DMS79 (cell line): Measurements from ENCODE around the gene SAFB.

Source experiments
- DNase-seq: peaks from one replicate; lab custom pipeline; 2025; lab: John Stamatoyannopoulos, UW

Gene SAFB

DNA sequence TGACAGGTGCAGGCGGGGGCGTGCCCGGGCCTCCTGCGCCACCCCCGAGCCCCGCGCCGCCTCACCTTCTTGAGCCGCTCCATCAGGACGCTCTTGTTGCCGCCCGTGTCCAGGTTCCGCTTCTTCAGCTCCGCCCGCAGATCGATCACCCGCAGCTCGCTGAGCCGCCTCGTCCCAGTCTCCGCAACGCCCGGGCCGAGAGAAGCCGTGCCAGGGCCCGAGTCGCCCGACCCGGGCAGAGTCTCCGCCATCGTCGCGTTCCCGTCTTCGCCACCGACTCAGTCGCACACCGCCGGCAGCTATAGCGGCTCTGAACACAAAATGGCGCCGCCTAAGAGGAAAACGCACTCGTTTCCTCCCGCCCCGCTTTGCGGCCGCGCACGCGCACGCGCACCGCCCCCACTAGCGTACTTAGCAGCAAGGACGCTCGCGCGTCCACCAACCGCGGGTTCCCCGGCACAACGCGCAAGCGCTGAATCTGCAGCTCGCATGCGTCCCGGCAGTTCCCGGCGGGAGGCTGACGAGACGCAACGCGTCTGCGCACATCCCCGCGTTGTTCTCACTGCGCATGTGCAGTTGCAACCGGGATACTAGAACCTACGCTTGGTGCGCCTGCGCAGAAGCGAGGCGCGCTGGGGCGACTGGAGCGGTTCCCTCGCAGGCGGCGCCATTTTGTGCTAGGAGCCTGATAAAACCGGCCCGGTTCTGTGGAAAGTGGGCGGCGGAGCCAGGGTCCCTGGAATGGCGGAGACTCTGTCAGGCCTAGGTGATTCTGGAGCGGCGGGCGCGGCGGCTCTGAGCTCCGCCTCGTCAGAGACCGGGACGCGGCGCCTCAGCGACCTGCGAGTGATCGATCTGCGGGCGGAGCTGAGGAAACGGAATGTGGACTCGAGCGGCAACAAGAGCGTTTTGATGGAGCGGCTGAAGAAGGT lies at the start of gene SAFB, which contains the start of gene SAFB2:
TSS of gene SAFB (plus strand) at position 619 of the 932 bp plus-strand sequence. CDS start at position 742, 123 bp downstream.
TSS of gene SAFB2 (minus strand) at position 312 of the 932 bp plus-strand sequence. CDS start at position 251, 61 bp downstream.
- peak; percentile 97 for DNase-seq

GRCh38 chr19:5575590-5575989 lies 47.3 kb upstream of the SAFB start:
- no peak for DNase-seq

- DNase-seq = peak; percentile 14
Measured at GRCh38 chr19:5578097-5578846, 44.6 kb upstream of the SAFB start.

DNA sequence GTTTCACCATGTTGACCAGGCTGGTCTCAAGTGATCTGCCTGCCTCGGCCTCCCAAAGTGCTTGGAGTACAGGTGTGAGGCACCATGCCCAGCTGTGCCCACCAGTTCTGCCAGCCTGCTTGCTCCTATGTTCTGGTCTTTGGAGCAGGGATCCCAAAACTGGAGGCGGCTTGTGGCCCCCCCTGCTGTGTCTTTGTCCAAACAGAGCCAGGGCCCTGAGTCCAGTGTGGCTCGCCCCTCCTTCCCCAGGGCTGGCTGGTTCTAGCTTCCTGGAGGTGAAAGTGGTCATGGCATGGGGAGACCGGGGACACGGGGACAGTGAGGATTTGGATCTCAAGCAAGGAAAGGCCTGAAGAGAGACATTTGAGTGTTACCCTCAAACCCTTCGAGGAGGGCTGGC lies 43.6 kb upstream of the SAFB start:
- no peak for DNase-seq

DNA sequence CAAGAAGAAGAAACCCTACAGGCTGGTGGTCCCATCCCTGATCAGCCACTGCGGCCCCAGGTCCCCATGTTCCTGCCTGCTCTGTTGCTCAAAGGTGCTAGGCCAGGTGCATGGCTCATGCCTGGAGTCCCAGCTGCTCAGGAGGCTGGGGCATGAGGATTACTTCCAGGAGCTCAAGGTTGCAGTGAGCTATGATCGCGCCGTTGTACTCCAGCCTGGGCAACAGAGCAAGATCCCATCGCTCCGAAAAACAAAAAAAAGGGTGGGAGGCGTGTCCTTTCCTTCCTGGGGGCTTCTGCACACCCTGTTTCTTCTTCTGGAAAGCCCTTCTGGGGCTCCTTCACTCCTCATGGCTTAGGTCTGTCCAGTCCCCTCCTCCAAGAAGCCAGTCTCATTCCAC lies 43.2 kb upstream of the SAFB start:
- no peak for DNase-seq

DNA sequence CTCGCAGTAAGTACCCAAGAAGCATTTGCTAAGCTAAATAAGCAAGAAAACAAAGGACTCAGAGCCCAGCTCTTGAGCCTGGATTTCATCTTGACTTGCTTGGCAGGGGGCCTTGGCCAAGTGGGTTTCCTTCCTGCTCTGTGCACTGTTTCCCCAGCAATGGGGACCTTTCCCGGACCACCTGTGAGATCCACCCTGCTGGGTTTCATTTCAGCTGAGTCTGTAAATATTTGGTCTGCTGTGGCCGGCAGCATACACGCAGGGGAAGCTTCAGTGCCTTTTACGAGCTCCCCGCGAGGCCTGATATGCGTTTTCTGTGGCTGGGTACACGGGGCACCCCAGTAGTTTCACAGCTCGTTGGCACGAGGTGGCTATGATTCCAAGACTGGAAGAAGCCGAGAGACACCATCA lies 42.7 kb upstream of the SAFB start:
- DNase-seq = peak; percentile 92

- peak; percentile 67 for DNase-seq
Measured at GRCh38 chr19:5585461-5586299, 37.2 kb upstream of the SAFB start.

- DNase-seq = no peak
Measured at GRCh38 chr19:5586300-5587070, 36.4 kb upstream of the SAFB start.

DNA sequence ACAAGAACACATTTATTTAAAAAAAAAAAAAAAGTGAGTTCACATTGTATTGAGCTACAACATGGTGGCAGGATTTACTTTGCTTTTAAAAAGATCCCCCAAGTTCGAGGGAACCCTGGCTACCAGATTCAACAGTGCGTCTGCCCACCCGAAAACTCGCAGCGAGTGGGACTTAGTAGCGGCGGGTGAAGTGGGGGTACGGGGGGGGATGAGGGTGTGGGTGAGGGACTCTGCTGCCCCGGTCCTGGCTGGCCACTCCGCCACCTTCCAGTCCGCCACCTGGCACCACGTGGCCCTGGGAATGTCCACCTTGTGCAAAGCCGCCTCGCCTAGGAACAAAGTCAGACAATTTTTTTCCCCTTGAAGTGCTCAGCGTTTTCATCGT lies 35.8 kb upstream of the SAFB start:
- DNase-seq = no peak

DNA sequence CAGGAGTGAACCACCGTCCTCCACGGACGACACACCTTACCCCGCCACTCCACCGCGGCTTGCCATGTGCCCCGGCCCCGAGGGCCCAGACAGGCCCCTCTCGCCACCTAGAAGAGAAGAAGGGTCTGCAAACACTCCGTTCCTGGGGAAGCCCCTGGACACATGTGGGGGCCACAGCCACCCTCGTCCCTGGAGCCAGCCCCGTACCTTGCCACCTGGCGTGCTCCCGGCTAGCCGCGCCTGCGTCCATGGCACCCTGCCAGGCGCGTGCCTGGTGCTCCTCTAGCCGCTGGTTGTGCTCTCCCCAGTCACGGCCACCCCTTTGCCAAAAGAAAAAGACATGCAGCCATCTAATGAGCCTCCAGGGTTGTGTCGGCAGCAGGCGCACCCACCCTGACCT lies 35.2 kb upstream of the SAFB start:
- DNase-seq = no peak

DNA sequence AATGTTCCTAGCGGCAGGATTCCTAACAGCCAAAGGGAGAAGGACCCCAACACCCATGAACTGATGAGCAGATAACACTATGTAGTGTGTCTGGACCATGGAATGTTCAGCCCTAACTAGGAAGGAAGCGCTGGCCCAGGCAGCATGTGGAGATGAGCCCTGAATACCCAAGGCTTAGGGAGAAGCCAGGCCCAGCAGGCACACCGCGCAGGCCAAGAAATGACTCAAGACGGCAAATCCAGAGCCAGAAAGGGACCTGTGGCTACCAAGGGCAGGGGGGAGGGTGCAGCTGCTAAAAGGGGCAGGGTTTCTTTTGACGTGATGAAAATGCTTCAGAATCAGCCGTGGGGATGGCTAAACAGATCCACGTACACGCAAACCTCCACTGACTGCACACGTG lies 34.4 kb upstream of the SAFB start:
- no peak for DNase-seq

DNA sequence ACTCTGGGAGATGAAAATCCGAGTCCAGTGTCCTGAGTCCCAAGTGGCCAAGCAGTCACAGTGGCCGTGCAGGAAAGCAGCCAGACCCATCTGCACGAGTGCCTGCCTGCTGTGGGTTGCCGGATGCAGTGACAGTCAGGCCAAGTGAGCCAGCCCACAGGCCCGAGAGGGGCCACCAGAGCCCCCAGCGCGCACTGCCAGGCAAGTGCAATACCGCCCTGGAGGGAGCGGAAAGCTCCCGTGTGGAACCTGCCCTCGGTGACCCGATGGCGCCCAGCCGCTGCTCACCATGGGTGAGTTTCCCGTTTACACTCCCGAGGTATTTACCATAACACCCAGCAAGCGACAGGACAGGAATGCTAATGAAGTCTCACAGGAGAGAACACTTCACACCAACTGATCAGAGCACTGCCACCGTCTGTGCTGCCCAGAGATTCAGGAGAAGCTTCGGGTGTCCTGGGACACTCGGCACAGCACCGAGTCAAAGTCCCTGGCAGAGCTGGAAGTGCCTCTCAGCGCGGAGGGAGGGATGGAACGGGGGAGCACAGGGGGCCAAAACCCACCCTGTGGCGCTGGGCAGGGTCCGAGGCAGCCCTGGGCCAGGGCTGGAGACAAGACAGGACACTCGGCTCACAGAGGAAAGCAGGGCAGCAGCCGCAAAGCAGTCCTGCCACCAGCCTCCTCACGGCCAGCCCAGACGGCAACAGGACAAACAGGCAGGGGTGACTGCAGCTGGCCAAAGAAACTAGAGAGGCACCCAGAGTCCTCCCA lies 33.8 kb upstream of the SAFB start:
- no peak for DNase-seq

DNA sequence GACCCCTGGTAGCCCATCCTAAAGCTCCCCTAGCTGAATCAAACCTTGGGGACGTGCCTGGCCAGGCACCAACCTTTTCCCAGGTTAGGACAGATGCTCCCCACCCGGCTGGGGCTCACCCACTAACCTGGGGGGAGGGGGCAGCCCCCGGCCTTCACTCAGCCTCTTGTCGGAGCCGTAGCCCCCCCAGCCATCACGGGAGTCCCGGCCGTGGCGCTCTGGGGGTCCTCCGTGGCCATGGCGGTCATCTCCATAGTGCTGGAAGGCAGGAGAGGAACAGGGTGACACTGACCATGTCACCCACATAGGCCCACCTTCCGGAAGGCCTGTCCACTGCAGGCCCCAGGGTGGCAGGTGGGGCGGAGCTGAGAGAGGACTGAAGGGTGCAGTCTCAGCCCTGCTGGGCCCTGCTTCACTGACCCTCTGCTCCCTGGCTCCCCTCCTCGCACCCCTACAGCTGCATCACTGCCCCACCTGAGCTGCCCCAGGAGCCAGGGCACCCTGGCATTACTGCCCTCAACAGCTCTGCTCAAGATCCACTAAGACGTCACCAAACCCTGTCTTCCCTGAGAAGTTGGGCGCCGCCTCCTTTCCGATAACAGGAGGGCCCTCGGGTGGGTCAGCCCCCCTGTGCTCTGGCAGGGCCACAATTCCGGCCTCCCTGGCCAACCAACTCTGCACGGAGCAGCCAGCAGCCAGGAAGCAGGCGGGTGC lies 32.6 kb upstream of the SAFB start:
- no peak for DNase-seq

- DNase-seq = no peak
Measured at GRCh38 chr19:5590865-5591154, 32.1 kb upstream of the SAFB start.

DNA sequence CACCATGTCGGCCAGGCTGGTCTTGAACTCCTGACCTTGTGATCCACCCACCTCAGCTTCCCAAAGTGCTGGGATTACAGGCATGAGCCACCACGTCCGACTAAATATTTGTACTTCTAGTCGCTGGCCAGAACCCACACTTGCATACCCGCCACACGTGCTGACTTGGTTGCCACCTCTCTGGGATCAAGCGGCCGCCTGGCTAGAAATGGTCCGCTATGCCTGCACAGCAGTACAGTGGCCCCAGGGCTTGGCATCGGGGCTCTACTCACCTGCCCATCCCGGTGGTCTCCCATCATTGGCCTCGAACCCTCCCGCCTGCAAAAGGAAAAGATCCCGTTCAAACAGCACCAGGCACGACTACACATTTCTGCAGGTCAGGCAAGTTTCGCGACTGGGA lies 31.4 kb upstream of the SAFB start:
- DNase-seq = no peak

- DNase-seq = no peak
Measured at GRCh38 chr19:5592531-5593342, 30.1 kb upstream of the SAFB start.

GRCh38 chr19:5593343-5594255 lies 29.3 kb upstream of the SAFB start:
- DNase-seq = no peak

DNA sequence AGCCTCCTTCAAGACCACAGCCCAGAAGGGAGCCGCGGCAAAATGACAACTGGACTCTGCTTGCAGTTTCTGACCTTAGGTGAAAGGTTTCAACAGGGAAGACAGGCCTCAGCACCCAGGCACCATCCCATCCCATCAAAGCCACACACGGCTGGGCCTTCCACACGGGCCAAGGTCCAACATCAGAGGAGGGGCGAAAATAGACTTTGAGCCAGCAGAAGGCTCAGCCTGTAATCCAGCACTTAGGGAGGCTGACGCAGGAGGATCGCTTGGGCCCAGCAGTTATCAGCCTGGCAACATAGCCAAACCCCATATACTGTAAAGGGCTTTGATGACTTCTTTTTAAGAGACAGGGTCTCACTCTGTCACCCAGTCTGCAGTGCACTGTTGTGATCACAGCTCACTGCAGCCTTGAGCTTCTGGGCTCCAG lies 28.3 kb upstream of the SAFB start:
- DNase-seq = no peak
